PC-3 (cell line): Measurements from ENCODE around the gene FSTL5. TPM values are rescaled to one million over a fixed set of nuclear protein-coding genes. Genes with fewer than 3 reads are reported as not detected.

Source experiments
- ATAC-seq: fragments of 200-7000 bp; cut with Tn5 transposase; 2 replicates; pipeline ENCODE4 v1.9.1; 2020; ENCODE audit warnings: mild to moderate bottlenecking, moderate library complexity
- BruUV-seq: library from RNA; stranded (reverse); fragments of 400-500 nt; replicated peaks from 2 replicates; lab custom pipeline; 2021; lab: Mats Ljungman, UMichigan
- CTCF ChIA-PET: fragments of 300-600 bp; sonication (Branson Sonifier 250); formaldehyde crosslinking; loops from one replicate; lab custom pipeline; 2022; ENCODE audit warnings: antibody characterized with exemption; lab: Charles Lee
- POLR2A ChIA-PET: fragments of 300-600 bp; sonication (Branson Sonifier 250); formaldehyde crosslinking; loops from one replicate; lab custom pipeline; 2022; ENCODE audit warnings: antibody characterized with exemption; ENCODE audit not compliant: unreplicated experiment; lab: Charles Lee
- DNase-seq: peaks from one replicate; pipeline ENCODE4 v3.0.0-alpha.2; 2015
- H2AFZ ChIP-seq: fragments of 300-600 bp; sonication (generic); 2 replicates; pipeline ENCODE4 v1.6.0; 2016; ENCODE audit warnings: antibody characterized with exemption, low read length
- H3F3A ChIP-seq: fragments of 300-600 bp; sonication (generic); one replicate; pipeline ENCODE4 v1.6.0; 2017; ENCODE audit warnings: antibody characterized with exemption, low read length, control low read depth, mild to moderate bottlenecking; ENCODE audit not compliant: unreplicated experiment
- H3K27ac ChIP-seq: fragments of 300-600 bp; sonication (generic); 2 replicates; pipeline ENCODE4 v1.5.1; 2016; ENCODE audit warnings: mild to moderate bottlenecking, low read length
- H3K27me3 ChIP-seq: fragments of 300-600 bp; sonication (generic); 2 replicates; pipeline ENCODE4 v1.6.1; 2016; ENCODE audit warnings: low read length, mixed read lengths
- H3K36me3 ChIP-seq: fragments of 300-600 bp; sonication (generic); 2 replicates; pipeline ENCODE4 v1.6.1; 2016; ENCODE audit warnings: low read depth, mixed run types, low read length, mixed read lengths
- H3K4me1 ChIP-seq: fragments of 300-600 bp; sonication (generic); 2 replicates; pipeline ENCODE4 v1.5.1; 2016; ENCODE audit warnings: low read length; ENCODE audit not compliant: insufficient read depth
- H3K4me2 ChIP-seq: fragments of 300-600 bp; sonication (generic); 2 replicates; pipeline ENCODE4 v1.6.0; 2016; ENCODE audit warnings: low read length
- H3K4me3 ChIP-seq: fragments of 300-600 bp; sonication (generic); 2 replicates; pipeline ENCODE4 v1.5.1; 2016; ENCODE audit warnings: mild to moderate bottlenecking, low read length, mixed read lengths
- H3K79me2 ChIP-seq: fragments of 300-600 bp; sonication (generic); 2 replicates; pipeline ENCODE4 v1.6.1; 2017; ENCODE audit warnings: low read length, mixed read lengths
- H3K9ac ChIP-seq: fragments of 300-600 bp; sonication (generic); 2 replicates; pipeline ENCODE4 v1.6.0; 2016; ENCODE audit warnings: mild to moderate bottlenecking, low read length
- H3K9me2 ChIP-seq: fragments of 300-600 bp; sonication (generic); replicated peaks from 2 replicates; pipeline ENCODE4 v1.6.1; 2016; ENCODE audit warnings: mixed run types, low read length, mixed read lengths
- H3K9me3 ChIP-seq: fragments of 300-600 bp; sonication (generic); 2 replicates; pipeline ENCODE4 v1.6.1; 2016; ENCODE audit warnings: low read length, mixed read lengths
- H4K20me1 ChIP-seq: fragments of 300-600 bp; sonication (generic); 2 replicates; pipeline ENCODE4 v1.6.1; 2016; ENCODE audit warnings: low read length, mixed read lengths
- CTCF ChIP-seq: fragments of 300-600 bp; sonication (generic); conservative IDR thresholded peaks from 2 replicates; pipeline ENCODE4 v1.5.1; 2017; ENCODE audit warnings: antibody characterized with exemption, low read depth, mild to moderate bottlenecking, low read length
- EZH2 ChIP-seq: fragments of 300-600 bp; sonication (generic); IDR thresholded peaks from one replicate; pipeline ENCODE4 v1.6.1; 2017; ENCODE audit warnings: antibody characterized with exemption, mild to moderate bottlenecking, low read length; ENCODE audit not compliant: unreplicated experiment
- EZH2phosphoT487 ChIP-seq: fragments of 300-600 bp; sonication (generic); IDR thresholded peaks from 2 replicates; pipeline ENCODE4 v1.6.1; 2018; ENCODE audit warnings: mild to moderate bottlenecking, antibody characterized with exemption, low read length, borderline replicate concordance
- intact Hi-C: fragments of 100-400 bp; cut with micrococcal nuclease; formaldehyde crosslinking; loops from 2 replicates; pipeline ENCODE4 v1.9.0; 2023
- total RNA-seq: library from RNA; depleted of rRNA; stranded (reverse); fragments of >200 nt; gene quantifications from 2 replicates; pipeline ENCODE4 v1.2.3, GENCODE V29; 2014

The FSTL5 gene
- total RNA-seq, 1 experiment from 2014 or later, result not detected

DNA sequence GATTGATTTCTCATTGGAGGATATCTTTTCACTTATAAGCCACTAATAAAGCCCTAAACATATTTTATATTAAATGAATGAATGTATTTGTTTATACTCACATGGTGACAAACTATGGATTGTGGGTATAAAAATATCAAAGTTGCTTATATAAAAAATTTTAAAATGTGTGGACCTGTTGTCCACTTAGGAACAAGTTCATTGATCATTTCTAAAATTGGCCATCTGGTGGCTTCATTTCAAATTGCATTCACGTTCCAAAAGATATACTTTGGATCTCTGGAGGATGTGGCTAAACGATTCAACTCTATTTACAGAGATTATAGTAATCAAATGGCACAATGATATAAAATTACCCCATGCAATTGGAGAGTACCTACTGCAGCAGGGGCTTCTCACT, 32.5 kb downstream of the FSTL5 start:
- H3K9me3 ChIP-seq, result no peaks in the 10 kb centered on the region
- H3K27ac ChIP-seq, result no peak overlapping the region
- H3K79me2 ChIP-seq, result no peaks in the 10 kb centered on the region
- H3K27me3 ChIP-seq, result no peaks in the 10 kb centered on the region
- no peak overlapping the region for H2AFZ ChIP-seq
- ATAC-seq, result no peak
- no TSS peak for BruUV-seq
- H3K36me3 ChIP-seq, result no peaks in the 10 kb centered on the region
- no peak overlapping the region for H3K4me2 ChIP-seq
- ChIA-PET CTCF (no interaction called here), POLR2A (no interaction called here)
- no peaks in the 10 kb centered on the region for H3K4me1 ChIP-seq
- peak; percentile 37 for DNase-seq
- H4K20me1 ChIP-seq, result no peaks in the 10 kb centered on the region
- no peak overlapping the region for H3K9ac ChIP-seq
- no peaks in the 10 kb centered on the region for H3K9me2 ChIP-seq
- H3F3A ChIP-seq, result no peaks in the 10 kb centered on the region
- H3K4me3 ChIP-seq, result no peak overlapping the region
- peak; percentile 45 for TF ChIP-seq CTCF
- no peak for TF ChIP-seq EZH2
- intact Hi-C loops, result no loop called here

- no peak for TF ChIP-seq CTCF
- no peak for TF ChIP-seq EZH2
- TF ChIP-seq EZH2phosphoT487, result no peak
- POLR2A ChIA-PET, result no interaction called here
- H3K36me3 ChIP-seq, result no peaks in the 10 kb centered on the region
- ATAC-seq (no peak), DNase-seq (no peak)
- H3K9ac ChIP-seq, result no peak overlapping the region
- H3K4me1 ChIP-seq, result no peaks in the 10 kb centered on the region
- H3K27ac ChIP-seq, result no peak overlapping the region
- H3K9me3 ChIP-seq, result no peaks in the 10 kb centered on the region
- no peaks in the 10 kb centered on the region for H3K9me2 ChIP-seq
- no peaks in the 10 kb centered on the region for H3K79me2 ChIP-seq
- H3K4me3 ChIP-seq, result no peak overlapping the region
- H2AFZ ChIP-seq, result no peak overlapping the region
- CTCF ChIA-PET, result no interaction called here
- H4K20me1 ChIP-seq, result no peaks in the 10 kb centered on the region
- no TSS peak for BruUV-seq
- no peaks in the 10 kb centered on the region for H3K27me3 ChIP-seq
- no peaks in the 10 kb centered on the region for H3F3A ChIP-seq
- intact Hi-C loops, result no loop called here
- H3K4me2 ChIP-seq, result no peak overlapping the region
Measured at GRCh38 chr4:162126729-162127128, 37.1 kb downstream of the FSTL5 start.

GRCh38 chr4:162117051-162117450, 46.7 kb downstream of the FSTL5 start:
- CTCF ChIA-PET, result no interaction called here
- intact Hi-C loops, result no loop called here
- BruUV-seq, result no TSS peak
- H3K4me3 ChIP-seq, result no peak overlapping the region
- TF ChIP-seq CTCF (no peak), EZH2phosphoT487 (no peak), EZH2 (no peak)
- ATAC-seq, result no peak
- H3K27ac ChIP-seq, result no peak overlapping the region
- no peaks in the 10 kb centered on the region for H3K27me3 ChIP-seq
- H3K36me3 ChIP-seq, result no peaks in the 10 kb centered on the region
- no peaks in the 10 kb centered on the region for H3F3A ChIP-seq
- H3K9me3 ChIP-seq, result no peaks in the 10 kb centered on the region
- H2AFZ ChIP-seq, result no peak overlapping the region
- H3K79me2 ChIP-seq, result no peaks in the 10 kb centered on the region
- H3K4me2 ChIP-seq, result no peak overlapping the region
- no peak for DNase-seq
- no peaks in the 10 kb centered on the region for H3K4me1 ChIP-seq
- H4K20me1 ChIP-seq, result no peaks in the 10 kb centered on the region
- no peaks in the 10 kb centered on the region for H3K9me2 ChIP-seq
- POLR2A ChIA-PET, result no interaction called here
- no peak overlapping the region for H3K9ac ChIP-seq
